ENCODE data around the gene WWTR1. TPM values are rescaled to one million over a fixed set of nuclear protein-coding genes. Genes with fewer than 3 reads are reported as not detected.

Gene WWTR1
- total RNA-seq, 1 experiment from 2014 or later, result 24.4 TPM

DNA sequence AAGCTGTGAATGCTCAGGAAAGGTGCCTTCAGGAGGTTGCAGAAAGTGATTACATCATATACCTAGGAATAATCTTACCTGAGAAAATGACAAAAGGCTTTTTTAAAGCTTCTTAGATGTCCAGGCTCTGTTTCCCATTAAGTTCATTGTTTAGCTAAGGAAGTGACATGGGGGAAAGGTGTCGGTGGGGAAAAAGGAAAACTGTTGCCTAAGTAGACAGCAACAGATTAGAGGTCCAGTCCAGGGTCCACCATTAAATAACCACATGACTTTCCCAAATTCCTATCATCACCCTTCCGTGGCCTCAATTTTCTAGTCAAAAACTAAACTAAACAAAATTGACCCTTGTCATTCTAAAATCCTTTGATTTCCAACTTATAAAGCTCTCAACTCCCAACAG, 4.3 kb downstream of the WWTR1 start:
- Histone ChIP-seq H4K91ac (ENCODE audit: insufficient read length, low read depth, low read length) (no peak overlapping the region), H3T11ph (ENCODE audit: low read length) (no peak overlapping the region), H3K9ac (ENCODE audit: extremely low read depth, insufficient read length, low read length) (no peak overlapping the region), H3K18ac (ENCODE audit: insufficient read length, low read depth, low read length) (no peak overlapping the region), H3K9me3 (ENCODE audit: control insufficient read depth, low read depth, low read length) (no peaks in the 10 kb centered on the region), H3K56ac (ENCODE audit: insufficient read length, low read depth, low read length) (no peak overlapping the region), H3K4me2 (ENCODE audit: insufficient read depth, insufficient read length, low read length) (no peak overlapping the region), H2BK5ac (ENCODE audit: insufficient read length, low read length) (no peak overlapping the region), H2BK20ac (ENCODE audit: low read depth, low read length, poor library complexity, severe bottlenecking) (no peak overlapping the region), H3K23ac (ENCODE audit: insufficient read length, low read depth, low read length) (no peak overlapping the region), H2BK15ac (ENCODE audit: low read depth, low read length) (no peak overlapping the region), H3K27ac (ENCODE audit: insufficient read length, low read depth, low read length) (no peak overlapping the region), H3K27me3 (ENCODE audit: insufficient read depth, low read length) (no peaks in the 10 kb centered on the region), H3K23me2 (ENCODE audit: insufficient read length, low read depth, low read length, poor library complexity, severe bottlenecking) (peaks cover 20% of the 10 kb centered on the region), H2BK120ac (ENCODE audit: low read depth, low read length, poor library complexity, severe bottlenecking) (no peak overlapping the region), H3K4me1 (ENCODE audit: insufficient read depth, low read length) (no peaks in the 10 kb centered on the region; the same call in 1 of the 2 replicates), H2AK5ac (ENCODE audit: insufficient read length, low read length) (no peak overlapping the region), H2BK12ac (ENCODE audit: insufficient read length, low read depth, low read length) (no peak overlapping the region), H4K5ac (ENCODE audit: insufficient read length, low read depth, low read length) (no peak overlapping the region), H3K14ac (ENCODE audit: insufficient read depth, low read length) (no peak overlapping the region), H3K4ac (ENCODE audit: low read depth, low read length) (no peak overlapping the region), H2AFZ (ENCODE audit: low read length) (no peak overlapping the region), H3K79me1 (ENCODE audit: insufficient read depth, low read depth, low read length, poor library complexity, severe bottlenecking) (peaks cover 5% of the 10 kb centered on the region), H4K20me1 (ENCODE audit: control insufficient read depth, insufficient read depth, insufficient read length) (no peaks in the 10 kb centered on the region), H3K79me2 (ENCODE audit: insufficient read depth, low read length) (peaks cover 2% of the 10 kb centered on the region; the same call in 1 of the 2 replicates), H4K8ac (replicated peaks; ENCODE audit: insufficient read length, low read depth, low read length) (no peak overlapping the region)
- WGBS (ENCODE audit: extremely low coverage, insufficient read length, low lambda C conversion rate), result no CpG with 5 or more reads among the region's 2 CpGs
- Mint-ChIP-seq H3K27me3 (ENCODE audit: low read depth) (peaks cover 6% of the 10 kb centered on the region), H3K27ac (peak overlapping the region in 1 of 3 experiments; percentile 61; a peak in 1 of 7 replicates), H3K36me3 (ENCODE audit: insufficient read depth in 1 of 3, low read depth in 3 of 3) (peaks cover 22 to 55% (median 31%) of the 10 kb centered on the region in 3 experiments), H3K4me1 (peaks cover 34 to 39% of the 10 kb centered on the region in 2 experiments), H3K9me3 (peaks cover 0 to 3% of the 10 kb centered on the region in 2 experiments; a peak in 1 of 5 replicates), H3K4me3 (no peak overlapping the region)
- DNase-seq, result no peak
- TF ChIP-seq, protein P1, sequence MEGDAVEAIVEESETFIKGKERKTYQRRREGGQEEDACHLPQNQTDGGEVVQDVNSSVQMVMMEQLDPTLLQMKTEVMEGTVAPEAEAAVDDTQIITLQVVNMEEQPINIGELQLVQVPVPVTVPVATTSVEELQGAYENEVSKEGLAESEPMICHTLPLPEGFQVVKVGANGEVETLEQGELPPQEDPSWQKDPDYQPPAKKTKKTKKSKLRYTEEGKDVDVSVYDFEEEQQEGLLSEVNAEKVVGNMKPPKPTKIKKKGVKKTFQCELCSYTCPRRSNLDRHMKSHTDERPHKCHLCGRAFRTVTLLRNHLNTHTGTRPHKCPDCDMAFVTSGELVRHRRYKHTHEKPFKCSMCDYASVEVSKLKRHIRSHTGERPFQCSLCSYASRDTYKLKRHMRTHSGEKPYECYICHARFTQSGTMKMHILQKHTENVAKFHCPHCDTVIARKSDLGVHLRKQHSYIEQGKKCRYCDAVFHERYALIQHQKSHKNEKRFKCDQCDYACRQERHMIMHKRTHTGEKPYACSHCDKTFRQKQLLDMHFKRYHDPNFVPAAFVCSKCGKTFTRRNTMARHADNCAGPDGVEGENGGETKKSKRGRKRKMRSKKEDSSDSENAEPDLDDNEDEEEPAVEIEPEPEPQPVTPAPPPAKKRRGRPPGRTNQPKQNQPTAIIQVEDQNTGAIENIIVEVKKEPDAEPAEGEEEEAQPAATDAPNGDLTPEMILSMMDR (conservative IDR thresholded peaks at IDR 0.05), result no peak
